Upper lobe of right lung (tissue), 1 donor: ENCODE data around the gene CLDN18. TPM values are rescaled to one million over a fixed set of nuclear protein-coding genes. Genes with fewer than 3 reads are reported as not detected.

Experiments used
- ATAC-seq: fragments of 200-7000 bp; cut with Tn5 transposase; one replicate; pipeline ENCODE4 v1.9.1; 2020; ENCODE audit warnings: mild to moderate bottlenecking, moderate library complexity
- DNase-seq: peaks from one replicate; pipeline ENCODE4 v3.0.0-alpha.2; 2020
- H3K27ac ChIP-seq: fragments of 200-600 bp; one replicate; pipeline ENCODE4 v1.8.0; 2022
- H3K27me3 ChIP-seq: fragments of 200-600 bp; one replicate; pipeline ENCODE4 v1.8.0; 2022; ENCODE audit warnings: mild to moderate bottlenecking
- H3K36me3 ChIP-seq: fragments of 200-600 bp; one replicate; pipeline ENCODE4 v1.8.0; 2022
- H3K4me1 ChIP-seq: fragments of 200-600 bp; one replicate; pipeline ENCODE4 v1.8.0; 2022
- H3K4me3 ChIP-seq: fragments of 200-600 bp; one replicate; pipeline ENCODE4 v1.8.0; 2022; ENCODE audit warnings: mild to moderate bottlenecking
- H3K9me3 ChIP-seq: fragments of 200-600 bp; one replicate; pipeline ENCODE4 v1.8.0; 2022
- intact Hi-C: fragments of 100-400 bp; cut with DNase I; formaldehyde crosslinking; loops from one replicate; pipeline ENCODE4 v1.11.0; 2022
- total RNA-seq: library from RNA; stranded (reverse); fragmentation: NEBNext Ultra II Directional; extraction: Animal tissue kit (Norgen Biotek cat#: 25700); gene quantifications from one replicate; pipeline ENCODE4 v1.2.1, GENCODE V29; 2021
- TF ChIP-seq, protein P1 (sequence below): fragments of 200-600 bp; IDR thresholded peaks from one replicate; pipeline ENCODE4 v1.8.0; 2022; ENCODE audit warnings: antibody characterized with exemption
- donor health status: DM: no; HTN: yes; CAD: no; lungs with severe emphysema.

Gene CLDN18
- total RNA-seq, 1 donor from 2014 or later = 197 TPM

DNA sequence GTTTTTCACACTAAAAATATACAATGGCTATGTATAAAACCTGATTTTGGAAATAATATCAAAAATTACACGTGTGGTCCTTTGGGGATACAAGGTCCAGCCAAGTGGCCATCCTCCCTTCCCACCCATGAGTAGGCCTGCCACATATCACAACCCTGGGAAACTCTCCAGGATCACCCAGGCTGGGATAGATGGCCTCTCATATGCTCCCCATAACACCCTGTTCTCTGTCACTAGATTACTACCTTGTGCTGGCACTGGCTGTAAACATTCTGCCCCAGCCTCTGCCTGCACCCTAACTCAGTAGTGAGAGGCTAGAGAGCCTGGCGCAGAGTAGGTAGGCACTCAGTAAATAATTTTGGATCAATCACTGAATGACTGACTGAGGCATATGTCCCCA is 52.1 kb downstream of the CLDN18 start:
- Histone ChIP-seq H3K4me1 (no peaks in the 10 kb centered on the region), H3K9me3 (no peaks in the 10 kb centered on the region), H3K27me3 (no peaks in the 10 kb centered on the region), H3K4me3 (no peak overlapping the region), H3K27ac (no peak overlapping the region), H3K36me3 (peaks cover 17% of the 10 kb centered on the region)
- no peak for ATAC-seq
- intact Hi-C loops = no loop called here
- no peak for DNase-seq
- TF ChIP-seq, protein P1, sequence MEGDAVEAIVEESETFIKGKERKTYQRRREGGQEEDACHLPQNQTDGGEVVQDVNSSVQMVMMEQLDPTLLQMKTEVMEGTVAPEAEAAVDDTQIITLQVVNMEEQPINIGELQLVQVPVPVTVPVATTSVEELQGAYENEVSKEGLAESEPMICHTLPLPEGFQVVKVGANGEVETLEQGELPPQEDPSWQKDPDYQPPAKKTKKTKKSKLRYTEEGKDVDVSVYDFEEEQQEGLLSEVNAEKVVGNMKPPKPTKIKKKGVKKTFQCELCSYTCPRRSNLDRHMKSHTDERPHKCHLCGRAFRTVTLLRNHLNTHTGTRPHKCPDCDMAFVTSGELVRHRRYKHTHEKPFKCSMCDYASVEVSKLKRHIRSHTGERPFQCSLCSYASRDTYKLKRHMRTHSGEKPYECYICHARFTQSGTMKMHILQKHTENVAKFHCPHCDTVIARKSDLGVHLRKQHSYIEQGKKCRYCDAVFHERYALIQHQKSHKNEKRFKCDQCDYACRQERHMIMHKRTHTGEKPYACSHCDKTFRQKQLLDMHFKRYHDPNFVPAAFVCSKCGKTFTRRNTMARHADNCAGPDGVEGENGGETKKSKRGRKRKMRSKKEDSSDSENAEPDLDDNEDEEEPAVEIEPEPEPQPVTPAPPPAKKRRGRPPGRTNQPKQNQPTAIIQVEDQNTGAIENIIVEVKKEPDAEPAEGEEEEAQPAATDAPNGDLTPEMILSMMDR = no peak

DNA sequence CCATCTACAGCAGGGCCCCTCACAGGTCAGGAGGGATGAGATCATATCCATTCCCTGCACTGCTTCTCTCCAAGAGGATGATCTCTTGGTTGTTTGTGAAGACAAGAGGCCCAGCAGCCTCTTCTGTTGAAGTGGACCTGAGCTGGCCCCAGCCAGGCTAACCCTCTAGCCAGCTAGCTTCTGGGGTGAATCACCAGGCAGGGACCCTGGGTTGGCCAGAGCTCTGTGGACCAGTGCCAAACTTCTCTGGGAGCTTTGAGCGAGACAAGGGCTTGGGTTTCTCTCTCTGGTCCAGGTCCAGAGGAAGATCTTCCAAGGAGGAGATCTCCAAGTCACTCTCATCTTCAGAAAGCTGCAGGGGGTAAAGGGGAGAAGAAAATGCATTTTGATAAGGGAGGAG is 52.7 kb downstream of the CLDN18 start:
- Histone ChIP-seq H3K27ac (no peak overlapping the region), H3K9me3 (no peaks in the 10 kb centered on the region), H3K4me1 (no peaks in the 10 kb centered on the region), H3K27me3 (no peaks in the 10 kb centered on the region), H3K36me3 (peaks cover 17% of the 10 kb centered on the region), H3K4me3 (no peak overlapping the region)
- TF ChIP-seq, protein P1 = no peak
- ATAC-seq (no peak), DNase-seq (no peak)
- intact Hi-C loops = no loop called here

DNA sequence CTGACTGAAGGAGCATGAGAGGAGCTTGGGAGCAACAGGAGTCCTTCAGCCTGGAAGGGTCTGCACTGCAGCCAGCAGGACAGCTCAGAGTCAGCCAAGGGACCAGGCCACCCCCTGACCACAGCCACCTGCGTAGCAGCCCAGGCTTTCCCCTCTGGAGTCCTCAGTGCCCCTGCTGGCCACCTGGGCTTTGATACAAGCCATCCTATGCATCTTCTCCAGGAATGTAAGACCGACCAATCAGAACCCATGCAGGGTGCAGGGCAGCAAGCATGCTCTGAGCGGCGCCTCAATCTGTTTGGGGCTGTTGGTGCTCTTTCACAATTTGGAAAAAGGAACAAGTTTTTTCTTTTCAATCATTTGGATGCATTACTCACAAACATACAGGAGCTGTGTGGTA is 53.5 kb downstream of the CLDN18 start:
- Histone ChIP-seq H3K9me3 (no peaks in the 10 kb centered on the region), H3K4me3 (no peak overlapping the region), H3K4me1 (no peaks in the 10 kb centered on the region), H3K27ac (no peak overlapping the region), H3K36me3 (peaks cover 17% of the 10 kb centered on the region), H3K27me3 (no peaks in the 10 kb centered on the region)
- no peak for ATAC-seq
- TF ChIP-seq, protein P1 = no peak
- DNase-seq = no peak
- intact Hi-C loops = no loop called here

DNA sequence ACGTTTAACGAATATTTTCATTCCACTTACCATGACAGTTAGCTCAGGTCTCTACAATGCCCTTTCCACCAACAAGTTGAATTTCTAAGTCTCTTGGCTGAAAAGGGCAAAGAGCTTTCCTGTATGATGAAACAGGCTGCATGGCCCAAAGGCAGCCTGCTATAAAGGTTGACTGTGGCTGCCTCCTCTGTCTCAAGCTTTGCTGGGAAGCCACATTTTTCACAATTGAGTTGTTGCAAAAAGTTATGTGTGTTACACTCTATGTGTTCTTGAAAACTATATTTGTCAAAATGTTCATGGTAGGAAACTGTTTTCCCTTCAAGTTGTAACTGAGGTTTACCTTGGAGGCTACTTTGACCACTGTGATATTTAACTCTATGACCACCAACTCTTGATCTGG is 56.0 kb downstream of the CLDN18 start:
- peaks cover 17% of the 10 kb centered on the region for H3K36me3 ChIP-seq
- no peak for ATAC-seq

GRCh38 chr3:138066383-138066782 is 56.4 kb downstream of the CLDN18 start:
- no peak overlapping the region for H3K4me3 ChIP-seq
- DNase-seq (no peak), ATAC-seq (no peak)
- H3K27ac ChIP-seq = no peak overlapping the region
- H3K9me3 ChIP-seq = no peaks in the 10 kb centered on the region
- H3K36me3 ChIP-seq = peaks cover 17% of the 10 kb centered on the region
- TF ChIP-seq, protein P1 = no peak
- H3K27me3 ChIP-seq = no peaks in the 10 kb centered on the region
- intact Hi-C loops = no loop called here
- no peaks in the 10 kb centered on the region for H3K4me1 ChIP-seq

More for the DNA sequence above, 56.0 kb downstream of the CLDN18 start:
- intact Hi-C loops = no loop called here
- H3K27me3 ChIP-seq = no peaks in the 10 kb centered on the region
- DNase-seq = no peak
- TF ChIP-seq, protein P1 = no peak
- H3K27ac ChIP-seq = no peak overlapping the region
- H3K4me3 ChIP-seq = no peak overlapping the region
- H3K9me3 ChIP-seq = no peaks in the 10 kb centered on the region
- no peaks in the 10 kb centered on the region for H3K4me1 ChIP-seq

DNA sequence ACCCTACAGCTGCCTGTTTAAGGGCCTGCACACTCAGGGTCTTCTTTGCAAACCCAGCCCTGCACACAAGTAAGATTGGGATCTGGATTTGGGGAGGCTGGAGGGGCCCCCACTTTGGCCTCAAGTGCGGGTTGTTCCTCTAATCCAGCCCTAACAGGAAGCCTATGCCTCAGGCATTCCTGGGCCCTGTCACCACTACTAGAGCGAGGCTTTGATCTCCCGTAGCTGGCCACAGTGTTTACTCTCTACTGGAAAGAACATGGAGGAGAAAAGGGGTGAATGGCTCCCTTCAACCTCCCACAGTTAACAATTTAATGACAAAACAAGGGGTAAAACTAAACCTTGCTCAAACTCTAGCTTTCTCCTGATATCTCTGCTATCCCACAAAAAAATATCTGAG is 57.0 kb downstream of the CLDN18 start:
- DNase-seq (no peak), ATAC-seq (no peak)
- intact Hi-C loops = no loop called here
- H3K36me3 ChIP-seq = peaks cover 17% of the 10 kb centered on the region
- H3K27me3 ChIP-seq = no peaks in the 10 kb centered on the region
- no peaks in the 10 kb centered on the region for H3K9me3 ChIP-seq
- H3K4me1 ChIP-seq = no peaks in the 10 kb centered on the region
- no peak overlapping the region for H3K27ac ChIP-seq
- H3K4me3 ChIP-seq = no peak overlapping the region
- TF ChIP-seq, protein P1 = no peak
